Keratinocyte (primary cell): ENCODE results near the gene RNU1-2. TPM values are rescaled to one million over a fixed set of nuclear protein-coding genes. Genes with fewer than 3 reads are reported as not detected.
"Not testable (repeated sequence)": the region's sequence is repeated elsewhere in the genome, so short reads cannot be mapped to it uniquely, and the experiment has no call there.

Experiments used
- DNase-seq: peaks from one replicate; pipeline ENCODE4 v3.0.0-alpha.2; 2011; ENCODE audit warnings: low read depth, missing footprints, low spot score
- FAIRE-seq: peaks from 2 replicates; lab custom pipeline; 2011; peaks lifted over from hg19 to GRCh38; lab: Jason Lieb, UNC
- H2AFZ ChIP-seq: 2 replicates; pipeline ENCODE4 v1.6.0; 2012; ENCODE audit warnings: low read length, control low read depth, inconsistent platforms; ENCODE audit not compliant: control insufficient read depth
- H3K27ac ChIP-seq: 2 replicates; pipeline ENCODE4 v1.5.1; 2011; ENCODE audit warnings: low read length; ENCODE audit not compliant: control insufficient read depth, insufficient read depth
- H3K27me3 ChIP-seq: 3 replicates; pipeline ENCODE4 v1.6.0; 2011; ENCODE audit warnings: low read length; ENCODE audit not compliant: control insufficient read depth, insufficient read depth; ENCODE audit errors: extremely low read depth
- H3K36me3 ChIP-seq, 2 experiments: 2 replicates in 1 of 2; 3 replicates in 1 of 2; pipeline ENCODE4 v1.5.1; 2011; ENCODE audit warnings: low read length in 2 of 2, mild to moderate bottlenecking in 1 of 2; ENCODE audit not compliant: control insufficient read depth in 2 of 2, insufficient read depth in 2 of 2; ENCODE audit errors: extremely low read depth in 1 of 2
- H3K4me1 ChIP-seq: 3 replicates; pipeline ENCODE4 v1.5.1; 2011; ENCODE audit warnings: low read length; ENCODE audit not compliant: control insufficient read depth, insufficient read depth; ENCODE audit errors: extremely low read depth
- H3K4me2 ChIP-seq: 3 replicates; pipeline ENCODE4 v1.6.0; 2011; ENCODE audit warnings: low read depth, low read length; ENCODE audit not compliant: control insufficient read depth, insufficient read depth; ENCODE audit errors: extremely low read depth
- H3K4me3 ChIP-seq, 3 experiments: fragments of 200-600 bp in 1 of 3; sonication (generic) in 1 of 3; 2 replicates in 2 of 3; 3 replicates in 1 of 3; pipeline ENCODE4 v1.5.1; 2011 to 2016; ENCODE audit warnings: low read length in 3 of 3, mild to moderate bottlenecking in 3 of 3, control low read depth in 2 of 3, inconsistent platforms in 1 of 3, low read depth in 1 of 3, mixed read lengths in 1 of 3, mixed run types in 1 of 3, moderate library complexity in 1 of 3; ENCODE audit not compliant: control insufficient read depth in 2 of 3, insufficient read depth in 2 of 3; ENCODE audit errors: extremely low read depth in 1 of 3
- H3K79me2 ChIP-seq: 2 replicates; pipeline ENCODE4 v1.6.0; 2012; ENCODE audit warnings: low read length; ENCODE audit not compliant: control insufficient read depth, insufficient read depth
- H3K9ac ChIP-seq: 3 replicates; pipeline ENCODE4 v1.6.0; 2011; ENCODE audit warnings: low read length; ENCODE audit not compliant: control insufficient read depth, insufficient read depth; ENCODE audit errors: extremely low read depth
- H3K9me1 ChIP-seq: 3 replicates; pipeline ENCODE4 v1.6.0; 2011; ENCODE audit warnings: low read length; ENCODE audit not compliant: control insufficient read depth, insufficient read depth; ENCODE audit errors: extremely low read depth
- H3K9me3 ChIP-seq: 2 replicates; pipeline ENCODE4 v1.5.1; 2012; ENCODE audit warnings: low read depth, low read length; ENCODE audit not compliant: control insufficient read depth
- H4K20me1 ChIP-seq: 3 replicates; pipeline ENCODE4 v1.6.0; 2011; ENCODE audit warnings: low read length; ENCODE audit not compliant: control insufficient read depth, insufficient read depth; ENCODE audit errors: extremely low read depth
- dilution Hi-C: fragments of 300-500 bp; cut with MboI; formaldehyde crosslinking; loops from one replicate; pipeline ENCODE4 v1.7.0; 2020; ENCODE audit warnings: low sequenced_read_pairs; ENCODE audit not compliant: extremely low pct_ligation_motif_present
- polyA plus RNA-seq, 5 experiments: library from polyadenylated mRNA; depleted of rRNA in 3 of 5; stranded (reverse) in 3 of 5; stranded (forward) in 1 of 5; unstranded in 1 of 5; fragments of >200 nt; gene quantifications; 1 replicate in 1 of 5; 2 replicates in 3 of 5; 3 replicates in 1 of 5; pipeline versions ENCODE4 v1.2.1 to v1.2.3, GENCODE V29; 2011 to 2012; ENCODE audit warnings: missing spikeins in 2 of 5, low read depth in 1 of 5, low replicate concordance in 1 of 5

RNU1-2 gene
- polyA plus RNA-seq, 1 donor (not counting 4 experiments of a cell fraction or from before 2014, with no cell fraction given): 67.0 TPM

DNA sequence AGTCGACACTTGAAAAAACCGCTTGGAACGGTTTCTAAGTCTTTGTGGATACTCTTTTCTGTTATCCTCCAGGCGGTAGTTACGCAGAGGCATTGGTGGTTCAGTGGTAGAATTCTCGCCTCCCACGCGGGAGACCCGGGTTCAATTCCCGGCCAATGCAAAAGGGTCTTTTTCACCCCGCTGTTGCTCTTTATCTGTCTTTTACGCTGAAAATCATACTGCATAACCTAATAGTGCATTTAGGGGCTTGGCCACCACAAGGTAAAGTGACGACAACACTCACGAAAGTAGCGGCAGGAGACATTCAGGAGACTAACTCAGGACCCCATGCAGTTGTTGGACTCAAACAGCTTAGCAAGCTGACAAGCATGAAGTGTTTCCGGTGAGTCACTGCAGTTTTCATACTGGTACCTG is 33.9 kb upstream of the RNU1-2 start:
- H3K9me1 ChIP-seq, DNase-seq, H4K20me1 ChIP-seq, H3K79me2 ChIP-seq, H3K9me3 ChIP-seq, H2AFZ ChIP-seq, dilution Hi-C loops, H3K4me1 ChIP-seq, H3K4me2 ChIP-seq, H3K9ac ChIP-seq, H3K36me3 ChIP-seq, H3K4me3 ChIP-seq, H3K27ac ChIP-seq, H3K27me3 ChIP-seq: not testable (repeated sequence)
- FAIRE-seq: peak; percentile 29

DNA sequence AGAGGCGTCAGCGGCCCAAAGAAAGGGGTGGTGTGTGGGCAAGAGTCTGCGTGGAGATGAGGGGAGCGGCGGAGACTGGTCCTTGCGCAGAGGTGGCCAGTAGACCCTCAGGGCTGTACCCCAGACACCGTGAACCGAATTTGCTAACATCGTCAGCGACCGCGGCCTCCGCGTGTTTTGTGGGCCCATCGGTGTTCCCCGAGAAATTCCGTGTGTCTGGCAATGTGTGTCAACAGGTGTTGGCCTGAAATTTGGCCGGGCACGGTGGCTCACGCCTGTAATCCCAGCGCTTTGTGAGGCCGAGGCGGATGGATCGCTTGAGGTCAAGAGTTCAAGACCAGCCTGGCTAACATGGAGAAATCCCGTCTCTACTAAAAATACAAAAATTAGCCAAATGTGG is 33.4 kb upstream of the RNU1-2 start:
- H2AFZ ChIP-seq, DNase-seq, dilution Hi-C loops, H3K9me3 ChIP-seq, H3K9ac ChIP-seq, FAIRE-seq, H3K4me1 ChIP-seq, H3K36me3 ChIP-seq, H4K20me1 ChIP-seq, H3K4me3 ChIP-seq, H3K79me2 ChIP-seq, H3K27ac ChIP-seq, H3K9me1 ChIP-seq, H3K27me3 ChIP-seq, H3K4me2 ChIP-seq: not testable (repeated sequence)

DNA sequence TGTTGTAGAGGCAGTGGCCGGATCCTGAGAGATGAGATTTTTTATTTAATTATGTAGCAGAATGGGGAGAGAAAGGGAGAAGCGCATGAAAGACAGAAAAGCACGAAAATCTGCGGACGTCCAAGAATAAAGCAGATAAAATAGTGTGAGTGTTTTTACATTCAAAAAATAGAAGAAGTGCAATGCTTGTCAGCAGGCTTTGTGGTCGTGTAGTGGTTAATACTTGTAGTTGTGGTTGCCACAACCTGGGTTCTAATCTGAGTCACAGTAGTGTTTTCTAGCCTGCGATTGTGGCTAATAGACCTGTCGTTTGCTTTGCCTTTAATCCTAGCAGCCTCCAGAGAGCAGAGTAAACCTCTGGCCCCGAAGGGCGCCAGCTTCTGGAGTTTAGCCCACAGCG is 32.8 kb upstream of the RNU1-2 start:
- dilution Hi-C loops, H3K27me3 ChIP-seq, H3K4me2 ChIP-seq: not testable (repeated sequence)

DNA sequence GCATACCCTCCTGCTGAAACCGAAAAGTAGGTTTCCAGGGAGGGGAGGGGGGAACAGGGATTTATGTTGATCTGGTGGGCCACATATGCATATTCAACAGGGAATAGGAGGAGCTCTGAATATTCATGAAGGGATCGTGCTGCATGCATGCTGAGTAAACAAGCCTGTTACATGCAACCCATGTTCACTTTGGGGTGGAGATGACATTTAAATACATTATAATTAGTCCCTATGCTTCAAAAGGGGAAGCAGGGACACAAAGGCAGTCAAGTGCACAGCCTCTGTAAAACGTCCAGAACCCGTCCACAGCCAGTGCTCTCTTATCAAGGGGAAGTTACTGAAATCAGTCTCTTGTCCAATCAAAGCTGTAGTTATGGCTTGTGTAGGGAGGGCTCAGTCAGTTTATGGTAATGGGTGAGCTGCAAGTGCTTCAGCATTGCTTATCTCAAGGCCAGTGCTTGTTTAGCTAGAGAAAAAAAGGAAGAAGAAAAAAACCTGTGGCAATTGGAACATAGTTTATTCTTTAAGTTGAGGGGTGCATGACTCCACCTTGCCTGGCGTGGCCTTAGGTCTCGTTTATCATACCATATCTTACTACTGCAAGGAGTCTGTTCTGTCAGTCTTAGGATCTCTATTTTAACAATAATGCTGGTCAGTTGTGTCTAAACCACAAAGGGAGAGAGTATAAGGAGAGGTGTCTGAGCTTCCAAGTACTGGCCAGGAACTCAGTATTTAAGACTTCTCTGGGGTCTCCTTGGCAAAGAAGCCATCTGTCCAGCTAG is 28.7 kb upstream of the RNU1-2 start:
- H3K79me2 ChIP-seq, dilution Hi-C loops, H3K36me3 ChIP-seq, DNase-seq, H3K9ac ChIP-seq, H3K27ac ChIP-seq, H3K27me3 ChIP-seq, H3K9me3 ChIP-seq, H3K4me2 ChIP-seq, H3K9me1 ChIP-seq, H3K4me1 ChIP-seq, H2AFZ ChIP-seq, H4K20me1 ChIP-seq, FAIRE-seq, H3K4me3 ChIP-seq: not testable (repeated sequence)

More for the DNA sequence above, 32.8 kb upstream of the RNU1-2 start:
- not testable (repeated sequence) for DNase-seq, H3K36me3 ChIP-seq, H3K79me2 ChIP-seq, H3K9ac ChIP-seq, H2AFZ ChIP-seq, H3K4me3 ChIP-seq, H3K4me1 ChIP-seq, H4K20me1 ChIP-seq, FAIRE-seq, H3K27ac ChIP-seq, H3K9me1 ChIP-seq, H3K9me3 ChIP-seq

DNA sequence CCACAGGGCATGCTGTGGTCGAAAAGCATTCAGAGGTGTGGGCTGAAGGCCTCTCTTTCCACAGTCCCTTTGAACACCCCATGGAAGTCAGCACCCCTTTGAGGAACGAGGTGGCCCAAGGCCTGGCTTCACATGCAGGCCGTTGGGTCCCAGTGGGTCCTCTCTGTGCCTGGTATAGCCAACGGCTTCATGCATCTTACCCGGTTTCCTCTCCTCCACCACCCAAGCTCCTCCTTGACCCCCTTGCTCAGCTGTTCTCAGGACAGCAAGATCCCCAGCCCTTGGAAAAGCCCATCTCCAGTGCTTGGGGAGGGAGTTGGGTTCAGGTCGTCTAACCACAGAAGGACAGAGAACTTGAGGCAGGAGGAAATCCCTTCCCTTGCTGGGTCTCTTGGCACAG is 27.0 kb upstream of the RNU1-2 start:
- H3K9ac ChIP-seq, dilution Hi-C loops, H3K79me2 ChIP-seq, H3K27me3 ChIP-seq, H3K9me3 ChIP-seq, DNase-seq, H3K36me3 ChIP-seq, H2AFZ ChIP-seq, H4K20me1 ChIP-seq, H3K4me2 ChIP-seq, H3K4me3 ChIP-seq, H3K27ac ChIP-seq, FAIRE-seq, H3K9me1 ChIP-seq, H3K4me1 ChIP-seq: not testable (repeated sequence)
